GF-D8 (cell line): ENCODE measurements around the gene MTCL1.

Experiments used
- DNase-seq: peaks from one replicate; lab custom pipeline; 2025; lab: John Stamatoyannopoulos, UW

Gene MTCL1

GRCh38 chr18:8688216-8688800 lies 17.0 kb upstream of the MTCL1 start:
- DNase-seq, result no peak

- DNase-seq, result no peak
Measured at GRCh38 chr18:8688816-8689215, 16.5 kb upstream of the MTCL1 start.

- no peak for DNase-seq
Measured at GRCh38 chr18:8689517-8689916, 15.8 kb upstream of the MTCL1 start.

GRCh38 chr18:8694891-8695290 lies 10.5 kb upstream of the MTCL1 start:
- no peak for DNase-seq

- no peak for DNase-seq
Measured at GRCh38 chr18:8695932-8696517, 9.3 kb upstream of the MTCL1 start.

GRCh38 chr18:8696749-8697211 lies 8.6 kb upstream of the MTCL1 start:
- DNase-seq, result no peak

GRCh38 chr18:8699126-8699525 lies 6.2 kb upstream of the MTCL1 start:
- DNase-seq, result no peak

GRCh38 chr18:8699948-8700347 lies 5.4 kb upstream of the MTCL1 start:
- no peak for DNase-seq

GRCh38 chr18:8701546-8702118 lies 3.7 kb upstream of the MTCL1 start:
- no peak for DNase-seq

- DNase-seq, result no peak
Measured at GRCh38 chr18:8702668-8703067, 2.7 kb upstream of the MTCL1 start.

GRCh38 chr18:8703092-8703709 lies 2.2 kb upstream of the MTCL1 start:
- no peak for DNase-seq

GRCh38 chr18:8703781-8704301 lies 1.5 kb upstream of the MTCL1 start:
- no peak for DNase-seq

GRCh38 chr18:8704361-8705237 lies 757 bp upstream of the MTCL1 start:
- DNase-seq, result no peak

GRCh38 chr18:8705961-8706790 lies 820 bp downstream of the MTCL1 start:
- no peak for DNase-seq

GRCh38 chr18:8706791-8707555 lies 1.6 kb downstream of the MTCL1 start:
- DNase-seq, result no peak

GRCh38 chr18:8707556-8708300 lies 2.4 kb downstream of the MTCL1 start:
- DNase-seq, result no peak

GRCh38 chr18:8708670-8709069 lies 3.3 kb downstream of the MTCL1 start:
- no peak for DNase-seq

GRCh38 chr18:8709248-8710059 lies 4.1 kb downstream of the MTCL1 start:
- DNase-seq, result no peak

- no peak for DNase-seq
Measured at GRCh38 chr18:8711736-8712135, 6.4 kb downstream of the MTCL1 start.
